IPS DF 19.7 (cell line): ENCODE results near the gene PLA1A.
A peak's percentile ranks its signal among the peaks of the same experiment; 100 is the strongest.
"Not testable (repeated sequence)": the region's sequence is repeated elsewhere in the genome, so short reads cannot be mapped to it uniquely, and the experiment has no call there.

Experiments
- DNase-seq: peaks from one replicate; pipeline ENCODE4 v3.0.0-alpha.2; 2013; ENCODE audit warnings: low read depth, low spot score

PLA1A gene

DNA sequence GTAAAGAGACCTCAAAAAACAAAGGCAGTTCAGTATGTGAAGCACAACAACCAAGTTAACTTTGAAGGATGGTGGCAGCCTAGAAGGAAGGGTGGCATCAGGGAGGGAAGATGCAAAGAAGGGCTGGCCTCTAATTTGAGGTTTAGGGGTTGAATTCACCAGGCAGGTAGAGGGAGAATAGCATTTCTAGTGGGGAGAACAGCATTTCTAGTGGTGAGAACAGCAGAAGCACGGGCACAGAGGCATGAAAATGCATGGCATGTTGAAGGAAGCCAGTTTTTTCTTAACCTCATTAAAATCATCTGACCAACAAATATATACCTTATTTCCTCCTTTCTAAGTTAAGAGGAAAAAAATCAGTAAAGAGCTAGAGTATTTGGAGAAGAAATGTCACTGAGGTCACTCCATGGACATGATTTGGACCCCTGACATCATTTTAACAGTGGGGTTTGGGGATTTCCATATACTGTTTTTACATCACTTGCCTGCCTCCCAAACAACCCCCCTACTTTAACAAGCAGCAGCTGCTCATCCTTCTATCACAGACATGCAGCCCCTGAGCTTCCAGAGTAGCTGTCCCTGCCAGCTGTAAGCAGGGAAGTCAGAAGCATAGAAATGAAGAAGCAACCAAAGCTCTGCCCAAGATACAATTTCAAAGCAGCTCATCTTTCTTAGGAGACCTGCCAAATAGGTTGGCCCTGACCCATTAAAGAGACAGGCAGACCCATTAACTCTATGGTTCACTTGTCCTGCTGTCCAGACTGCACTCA lies 65.1 kb downstream of the PLA1A start:
- DNase-seq, result no peak

DNA sequence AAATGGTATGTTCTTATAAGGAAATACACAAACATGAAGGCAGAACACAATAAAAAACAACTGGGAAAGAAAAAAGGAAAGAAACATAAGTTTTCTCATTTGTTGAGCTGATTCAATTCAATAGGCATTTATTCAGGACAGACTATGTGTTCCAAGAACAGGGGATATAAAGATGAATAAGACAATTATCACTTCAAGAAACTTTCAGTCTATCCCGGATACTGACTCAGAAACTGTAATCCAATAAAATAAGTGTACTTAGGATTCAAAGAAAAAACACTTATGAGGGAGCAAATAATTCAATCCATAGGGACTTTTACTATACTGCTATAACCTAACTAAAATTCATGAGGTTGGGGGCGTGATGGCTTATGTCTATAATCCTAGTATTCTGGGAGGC lies 66.2 kb downstream of the PLA1A start:
- DNase-seq, result no peak

- no peak for DNase-seq
Observed at GRCh38 chr3:119664370-119664769, 66.7 kb downstream of the PLA1A start.

- DNase-seq, result no peak
Observed at GRCh38 chr3:119664850-119665379, 67.2 kb downstream of the PLA1A start.

DNA sequence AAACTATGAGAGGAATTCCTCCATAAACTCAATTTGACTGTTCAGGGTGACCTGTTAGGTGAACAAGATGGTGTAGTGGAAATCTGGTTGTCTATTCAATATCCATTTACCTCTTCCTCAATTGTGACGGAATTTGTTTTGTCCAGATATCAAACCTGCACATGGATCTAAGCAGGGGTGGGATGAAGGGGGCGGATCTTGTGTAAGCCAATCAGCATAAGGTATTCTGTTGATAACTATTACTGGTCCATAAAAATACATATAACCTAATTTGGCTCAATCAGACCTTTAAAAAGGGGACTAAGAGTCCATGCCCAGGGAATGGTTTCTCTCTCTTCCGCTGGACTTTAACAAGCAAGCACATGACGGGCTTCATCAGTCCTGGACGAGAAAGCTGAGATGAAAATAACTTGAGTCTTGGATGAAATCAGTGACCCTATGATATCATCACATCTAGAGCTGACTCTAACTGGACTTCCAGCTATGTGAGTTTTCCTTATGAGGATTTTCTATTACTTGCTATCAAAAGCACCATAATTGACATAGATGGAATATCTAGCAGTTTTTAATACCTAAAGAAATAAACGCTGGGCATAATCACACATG lies 68.4 kb downstream of the PLA1A start:
- DNase-seq, result no peak

GRCh38 chr3:119669906-119670570 lies 72.4 kb downstream of the PLA1A start:
- no peak for DNase-seq

DNA sequence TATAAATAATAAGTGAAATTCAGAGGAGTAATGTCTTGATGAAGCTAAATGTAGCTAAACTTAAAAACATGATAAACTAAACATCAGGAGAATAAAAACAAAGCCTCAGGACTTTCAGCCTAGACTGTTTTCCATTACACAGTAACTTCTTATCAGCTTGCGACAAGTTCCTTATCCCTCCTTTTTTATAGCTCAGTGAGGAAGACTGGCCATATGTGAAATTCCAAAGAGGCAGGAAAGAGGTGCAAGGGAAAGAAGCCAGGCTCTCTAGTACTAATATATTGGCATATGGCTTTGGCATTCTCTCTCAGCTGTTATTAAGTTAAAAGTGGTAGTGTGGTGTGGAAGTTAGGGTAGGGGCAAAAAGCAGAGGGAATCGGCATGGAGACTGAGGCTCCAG lies 75.1 kb downstream of the PLA1A start:
- no peak for DNase-seq

DNA sequence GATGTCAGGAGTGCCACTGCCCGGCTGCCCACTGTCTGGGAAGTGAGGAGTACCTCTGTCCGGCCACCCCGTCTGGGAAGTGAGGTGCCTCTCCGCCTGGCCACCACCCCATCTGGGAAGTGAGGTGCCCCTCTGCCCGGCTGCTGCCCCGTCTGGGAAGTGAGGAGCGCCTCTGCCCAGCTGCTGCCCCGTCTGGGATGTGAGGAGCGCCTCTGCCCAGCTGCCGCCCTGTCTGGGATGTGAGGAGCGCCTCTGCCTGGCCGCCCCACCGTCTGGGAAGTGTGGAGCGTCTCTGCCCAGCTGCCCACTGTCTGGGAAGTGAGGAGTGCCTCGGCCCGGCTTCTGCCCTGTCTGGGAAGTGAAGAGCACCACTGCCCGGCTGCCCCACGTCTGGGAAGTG lies 76.2 kb downstream of the PLA1A start:
- DNase-seq, result no peak

- DNase-seq, result no peak
Observed at GRCh38 chr3:119675188-119675874, 77.6 kb downstream of the PLA1A start.

DNA sequence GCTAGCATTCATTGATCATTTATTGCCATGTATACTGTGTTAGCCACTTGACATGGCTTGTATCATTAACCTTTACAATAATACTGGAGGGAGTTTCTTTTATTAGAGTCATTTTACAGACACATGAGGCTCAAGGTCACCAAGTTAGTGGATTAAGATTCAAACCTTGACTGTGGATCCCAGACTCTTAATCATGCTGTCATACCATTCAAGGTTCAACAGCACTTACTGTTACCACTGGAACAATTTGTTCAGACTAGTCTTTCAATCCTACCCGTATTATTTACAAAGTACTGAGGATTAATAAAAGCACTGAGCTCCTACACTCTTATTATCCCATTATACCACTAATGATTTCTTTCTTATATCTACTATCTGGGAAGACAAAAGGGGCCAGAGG lies 78.3 kb downstream of the PLA1A start:
- no peak for DNase-seq

DNA sequence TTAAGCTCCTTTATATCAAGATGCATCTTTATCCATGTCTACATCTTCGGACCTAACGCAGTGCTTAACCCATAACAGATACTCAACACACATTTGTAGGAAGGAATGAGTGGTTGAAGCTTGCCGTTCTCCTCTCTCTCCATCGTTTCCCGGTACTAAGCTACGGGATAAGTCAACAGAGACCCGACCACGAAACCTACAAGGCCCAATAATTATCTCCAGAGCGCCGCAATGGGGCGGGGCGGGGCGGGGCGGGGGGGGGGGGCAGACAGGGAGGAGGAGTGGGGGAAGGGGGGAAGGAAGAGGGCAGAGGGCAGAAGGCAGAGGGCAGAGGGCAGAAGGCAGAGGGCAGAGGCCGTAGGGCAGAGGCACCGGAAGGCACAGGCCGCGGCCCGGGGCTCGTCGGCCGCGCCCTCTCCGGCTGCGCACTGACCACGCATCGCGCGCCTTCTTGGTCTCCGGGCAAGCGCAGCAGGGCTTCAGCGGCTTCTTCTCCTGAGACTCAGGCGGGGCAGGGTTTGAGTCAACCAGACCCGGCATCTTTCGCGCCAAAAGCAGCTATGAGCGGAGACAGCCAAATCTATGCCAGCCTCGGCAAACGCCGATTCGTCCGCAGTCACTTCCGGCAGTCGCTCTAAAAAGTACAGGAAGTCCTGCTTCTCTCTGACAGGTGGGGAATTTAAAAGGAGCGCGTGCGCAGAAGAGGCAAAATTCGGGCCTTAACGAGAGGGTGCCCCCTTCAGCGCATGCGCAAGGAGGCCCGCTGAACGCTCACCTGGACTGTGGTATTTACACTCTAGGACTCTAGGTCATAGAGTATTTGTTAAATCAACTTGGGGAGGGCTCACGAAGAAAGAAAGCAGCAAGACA lies 79.3 kb downstream of the PLA1A start, which contains the start of gene COX17:
Gene COX17 (minus strand): TSS at position 636 of the 870 bp plus-strand sequence. CDS start 96 bp downstream, at position 540.
- peak; percentile 91 for DNase-seq

GRCh38 chr3:119677641-119677934 lies 79.9 kb downstream of the PLA1A start:
- DNase-seq, result no peak

- DNase-seq, result not testable (repeated sequence)
Observed at GRCh38 chr3:119678209-119678608, 80.5 kb downstream of the PLA1A start.
